GM21367 (cell line): ENCODE measurements around the gene ZYG11B.
"Not testable (repeated sequence)": the region's sequence is repeated elsewhere in the genome, so short reads cannot be mapped to it uniquely, and the experiment has no call there.

Experiments used
- ATAC-seq: cut with Tn5 transposase; IDR thresholded peaks from one replicate; pipeline ENCODE4 v1.9.1; 2021; ENCODE audit not compliant: unreplicated experiment

ZYG11B gene

DNA sequence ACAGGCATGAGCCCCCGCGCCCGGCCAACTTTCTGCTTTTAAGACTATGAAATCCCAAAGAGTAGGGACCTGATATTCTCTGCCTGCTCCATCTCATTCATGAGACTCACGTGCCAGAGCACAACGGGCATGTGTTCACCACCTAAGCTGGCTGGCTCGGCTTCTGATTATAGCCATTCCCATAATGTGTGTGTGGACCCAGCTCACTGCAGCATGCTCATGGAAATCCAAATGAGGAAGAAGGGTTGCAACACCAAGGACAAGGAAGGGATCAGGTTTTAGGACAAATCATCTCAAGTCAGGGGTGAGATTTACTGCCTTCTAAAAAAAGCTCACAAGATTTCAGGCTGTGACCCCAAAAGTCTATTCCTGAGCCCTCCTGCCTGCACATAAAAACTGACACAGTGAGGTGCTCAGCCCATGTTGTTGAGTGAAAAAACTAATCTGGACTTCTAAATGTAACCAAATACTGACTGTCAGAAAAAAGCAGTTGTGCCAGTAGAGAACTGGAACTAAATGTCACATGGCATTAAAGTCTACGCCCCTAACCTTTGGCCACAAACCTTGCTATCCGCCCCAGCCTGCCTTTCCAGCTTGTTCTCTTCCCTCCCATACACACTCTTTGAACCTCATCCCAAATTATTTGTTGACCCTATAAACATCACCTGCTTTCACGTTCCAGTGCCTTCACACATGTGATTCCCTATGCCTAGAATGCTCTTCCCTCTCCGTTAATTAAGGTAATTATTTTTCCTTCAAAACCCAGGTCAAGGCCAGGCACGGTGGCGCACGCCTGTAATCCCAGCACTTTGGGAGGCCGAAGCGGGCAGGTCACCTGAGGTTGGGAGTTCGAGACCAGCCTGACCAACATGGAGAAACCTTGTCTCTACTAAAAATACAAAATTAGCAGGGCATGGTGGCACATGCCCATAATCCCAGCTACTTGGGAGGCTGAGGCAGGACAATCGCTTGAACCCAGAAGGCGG, 19.0 kb upstream of the ZYG11B start:
- no peak for ATAC-seq

DNA sequence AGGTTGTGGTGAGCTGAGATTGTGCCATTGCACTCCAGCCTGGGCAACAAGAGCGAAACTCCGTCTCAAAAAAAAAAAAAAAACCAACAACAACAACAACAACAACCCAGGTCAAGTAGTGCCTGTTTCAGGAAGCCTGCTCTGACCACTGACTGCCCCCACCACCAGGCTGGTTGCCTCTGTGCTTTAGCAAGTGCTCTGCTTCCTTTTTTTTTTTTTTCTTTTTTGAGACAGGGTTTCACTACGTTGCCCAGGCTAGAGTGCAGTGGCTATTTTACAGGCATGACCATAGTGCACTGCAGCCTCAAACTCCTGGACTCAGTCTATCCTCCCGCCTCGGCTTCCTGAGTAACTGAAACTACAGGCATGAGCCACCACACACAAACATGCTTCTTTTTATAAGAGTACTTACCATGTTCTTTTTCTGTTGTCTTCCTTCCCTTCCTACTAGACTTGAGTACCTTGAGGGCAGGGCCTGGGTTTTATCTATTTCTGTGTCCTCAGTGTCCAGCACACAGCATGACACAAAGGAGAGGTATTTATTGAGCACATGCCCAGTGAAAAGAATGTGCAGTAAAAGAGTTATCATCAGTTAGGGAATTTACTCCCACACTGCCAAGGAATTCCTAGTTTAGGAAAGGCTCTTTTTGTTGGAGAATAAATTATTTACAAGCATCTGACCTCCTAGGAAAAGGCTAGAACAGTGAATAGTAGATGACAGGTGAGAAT, 18.2 kb upstream of the ZYG11B start:
- ATAC-seq: no peak

DNA sequence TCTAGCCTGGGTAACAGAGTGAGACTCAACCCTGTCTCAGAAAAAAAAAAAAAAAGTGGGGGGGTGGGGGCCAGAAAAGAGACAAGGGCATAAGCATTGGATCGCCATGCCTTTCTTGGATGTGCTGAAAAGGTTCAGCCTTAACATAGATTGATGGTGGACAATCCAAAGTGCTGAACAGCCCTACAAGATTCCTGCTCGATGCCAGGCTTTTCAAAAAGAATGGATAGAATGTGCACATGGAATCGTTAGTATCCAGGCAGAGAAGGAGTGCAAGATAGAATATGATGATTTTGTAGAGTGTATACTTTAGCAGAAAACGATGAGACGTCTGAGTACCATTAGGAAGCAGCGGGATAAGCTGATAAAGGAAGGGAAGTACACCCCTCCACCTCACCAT, 17.2 kb upstream of the ZYG11B start:
- ATAC-seq: no peak

DNA sequence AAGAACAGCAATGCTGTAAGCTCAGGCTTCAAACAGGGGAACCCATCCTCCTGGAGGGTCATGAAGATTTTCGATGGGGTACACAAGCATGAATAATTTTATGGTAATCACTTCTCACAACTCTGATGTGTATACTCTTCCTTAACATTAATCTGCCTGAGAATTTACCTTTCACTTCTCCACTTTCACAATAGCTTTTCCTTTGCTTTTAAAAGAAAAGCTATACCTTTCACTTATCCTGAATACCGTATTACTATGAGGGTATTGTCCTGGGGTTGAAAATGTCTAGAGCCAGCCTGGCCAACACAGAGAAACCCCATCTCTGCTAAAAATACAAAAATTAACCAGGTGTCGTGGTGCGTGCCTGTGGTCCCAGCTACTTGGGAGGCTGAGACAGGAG, 12.7 kb upstream of the ZYG11B start:
- no peak for ATAC-seq

DNA sequence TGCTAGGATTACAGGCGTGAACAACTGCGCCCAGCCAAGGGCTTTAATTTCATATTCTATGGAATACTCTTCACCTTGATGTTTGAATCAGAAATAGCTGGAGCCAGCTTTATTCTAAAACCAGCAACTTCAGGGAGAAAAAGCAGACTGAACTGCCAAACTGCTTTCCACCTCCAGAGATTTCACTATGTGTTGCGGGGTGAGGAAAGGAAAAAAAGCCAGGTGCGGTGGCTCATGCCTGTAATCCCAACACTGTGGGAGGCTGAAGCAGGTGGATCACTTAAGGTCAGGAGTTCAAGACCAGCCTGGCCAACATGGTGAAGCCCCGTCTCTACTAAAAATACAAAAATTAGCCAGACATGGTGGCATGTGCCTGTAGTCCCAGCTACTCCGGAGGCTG, 11.0 kb upstream of the ZYG11B start:
- not testable (repeated sequence) for ATAC-seq

DNA sequence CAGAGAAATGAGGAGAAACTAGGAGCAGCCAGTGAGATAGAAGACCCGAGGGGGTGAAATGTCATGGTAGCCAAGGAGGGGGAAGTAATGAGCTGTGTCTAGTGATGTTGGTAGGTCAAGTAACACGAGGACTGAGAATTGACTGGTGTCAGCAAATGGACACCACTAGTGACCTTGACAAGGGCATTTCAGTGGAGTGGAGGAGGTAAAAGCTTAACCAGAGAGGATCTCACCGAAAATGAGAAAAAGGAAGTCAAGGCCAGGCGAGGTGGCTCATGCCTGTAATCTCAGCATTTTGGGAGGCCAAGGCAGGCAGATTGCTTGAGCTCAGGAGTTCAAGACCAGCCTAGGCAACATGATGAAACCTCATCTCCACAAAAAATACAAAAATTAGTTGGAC, 3.0 kb upstream of the ZYG11B start:
- ATAC-seq: no peak

DNA sequence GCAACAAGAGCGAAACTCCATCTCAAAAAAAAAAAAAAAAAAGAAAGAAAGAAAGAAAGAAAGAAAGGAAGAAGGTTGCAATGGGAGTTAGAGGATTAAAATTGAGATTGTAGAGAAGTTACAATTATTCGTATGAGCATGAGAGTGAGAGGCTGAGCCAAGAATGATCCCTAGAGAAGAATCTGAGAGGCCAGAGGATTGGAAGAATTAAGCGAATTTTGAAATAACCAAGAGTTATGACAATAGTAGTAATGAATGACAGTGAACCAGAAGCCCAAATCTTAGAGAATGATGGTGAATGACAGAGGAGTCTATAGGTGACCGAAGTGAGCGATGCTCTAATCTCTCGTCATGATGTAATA, 369 bp upstream of the ZYG11B start:
- ATAC-seq: no peak

DNA sequence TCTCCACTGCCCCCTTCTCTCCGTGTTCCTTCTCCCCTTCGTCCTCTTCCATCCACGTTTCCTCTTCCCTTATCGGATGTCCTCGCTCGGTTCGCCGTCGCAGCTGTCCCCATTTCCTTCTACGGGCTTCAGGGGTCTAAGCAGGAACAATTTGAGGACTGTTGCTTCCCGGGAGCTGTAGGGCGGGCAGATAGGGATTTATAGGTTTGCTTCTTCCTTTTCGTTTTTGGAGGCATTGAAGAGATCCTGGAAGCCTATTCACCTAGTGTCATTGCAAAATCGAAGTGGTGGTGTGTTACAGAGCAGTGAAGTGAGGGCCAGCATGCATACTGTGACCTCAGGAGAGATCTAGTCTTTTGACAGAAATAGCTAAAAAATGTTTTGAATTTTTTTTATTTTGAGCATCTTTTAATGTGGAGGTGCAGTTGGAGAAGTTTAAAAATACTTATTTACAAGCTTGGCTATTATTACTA, 897 bp downstream of the ZYG11B start:
- ATAC-seq: no peak

DNA sequence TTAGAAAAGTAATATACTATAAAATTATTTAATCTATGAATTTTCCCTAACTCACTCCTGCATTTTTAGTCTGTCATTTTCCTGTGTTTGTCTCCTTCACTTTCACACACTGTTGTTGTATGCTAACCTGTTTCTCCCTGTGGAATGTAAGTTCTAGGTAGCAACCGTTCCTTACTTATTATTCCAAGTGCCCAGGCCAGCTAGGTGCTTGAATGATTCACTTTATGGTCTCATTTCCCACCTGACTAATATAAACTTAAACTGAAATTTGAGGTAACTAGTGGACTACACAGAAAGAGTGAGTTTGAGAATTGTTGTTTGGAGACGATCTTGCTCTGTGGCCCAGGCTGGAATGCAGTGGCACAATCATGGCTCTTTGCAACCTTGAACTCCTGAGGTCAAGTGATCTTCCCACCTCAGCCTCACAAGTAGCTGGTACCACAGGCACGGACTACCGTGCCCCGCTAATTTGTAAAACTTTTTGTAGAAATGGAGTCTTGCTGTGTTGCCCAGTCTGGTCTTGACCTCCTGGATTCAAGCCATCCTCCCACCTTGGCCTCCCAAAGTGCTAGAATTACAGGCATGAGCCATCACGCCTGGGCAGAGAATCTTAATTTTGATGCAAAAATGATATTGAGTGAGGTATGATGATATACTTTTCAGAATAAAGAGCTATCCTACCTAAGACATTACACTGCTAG, 1.9 kb downstream of the ZYG11B start:
- no peak for ATAC-seq

DNA sequence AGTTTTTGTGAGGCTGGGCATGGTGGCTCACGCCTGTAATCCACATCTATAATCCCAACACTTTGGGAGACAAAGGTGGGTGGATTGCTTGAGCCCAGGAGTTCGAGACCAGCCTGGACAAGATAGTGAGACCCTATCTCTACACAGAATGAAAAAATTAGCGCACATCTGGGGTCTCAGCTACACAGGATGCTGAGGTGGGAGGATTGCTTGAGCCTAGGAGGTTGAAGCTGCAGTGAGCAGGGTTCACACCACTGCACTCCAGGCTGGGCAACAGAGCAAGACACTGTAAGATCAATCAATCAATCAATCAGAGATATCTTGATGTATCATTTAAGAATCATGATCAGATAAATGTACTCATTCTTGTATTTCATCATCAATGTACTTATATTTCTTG, 7.1 kb downstream of the ZYG11B start:
- no peak for ATAC-seq

DNA sequence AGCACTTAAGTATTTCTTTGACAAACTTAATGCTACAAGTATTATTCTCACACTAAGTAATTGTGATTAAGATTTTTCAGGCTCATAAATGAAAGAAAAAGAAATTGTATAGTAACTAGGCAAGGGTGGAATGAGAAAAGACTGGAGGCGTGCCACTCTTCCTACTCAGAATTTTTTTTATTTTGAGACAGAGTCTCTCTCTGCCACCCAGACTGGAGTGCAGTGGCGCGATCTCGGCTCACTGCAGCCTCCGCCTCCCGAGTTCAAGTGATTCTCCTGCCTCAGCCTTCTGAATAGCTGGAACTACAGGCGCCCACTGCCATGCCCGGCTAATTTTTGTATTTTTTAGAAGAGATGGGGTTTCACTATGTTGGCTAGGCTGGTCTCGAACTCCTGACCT, 9.1 kb downstream of the ZYG11B start:
- not testable (repeated sequence) for ATAC-seq

DNA sequence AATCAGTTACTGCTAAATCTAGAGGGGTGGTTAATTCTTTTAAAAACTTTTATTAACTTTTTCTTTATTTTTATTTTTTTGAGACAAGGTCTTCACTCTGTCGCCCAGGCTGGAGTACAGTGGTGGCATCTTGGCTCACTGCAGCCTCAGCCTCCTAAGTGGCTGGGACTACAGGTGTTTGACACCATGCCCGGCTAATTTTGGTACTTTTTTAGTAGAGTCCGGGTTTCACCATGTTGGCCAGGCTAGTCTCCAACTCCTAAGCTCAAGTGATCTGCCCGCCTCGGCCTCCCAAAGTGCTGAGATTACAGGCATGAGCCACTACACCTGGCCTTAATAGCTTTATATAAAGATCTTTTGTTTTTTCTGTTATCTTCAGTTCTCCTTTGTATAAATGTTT, 11.9 kb downstream of the ZYG11B start:
- ATAC-seq: no peak

DNA sequence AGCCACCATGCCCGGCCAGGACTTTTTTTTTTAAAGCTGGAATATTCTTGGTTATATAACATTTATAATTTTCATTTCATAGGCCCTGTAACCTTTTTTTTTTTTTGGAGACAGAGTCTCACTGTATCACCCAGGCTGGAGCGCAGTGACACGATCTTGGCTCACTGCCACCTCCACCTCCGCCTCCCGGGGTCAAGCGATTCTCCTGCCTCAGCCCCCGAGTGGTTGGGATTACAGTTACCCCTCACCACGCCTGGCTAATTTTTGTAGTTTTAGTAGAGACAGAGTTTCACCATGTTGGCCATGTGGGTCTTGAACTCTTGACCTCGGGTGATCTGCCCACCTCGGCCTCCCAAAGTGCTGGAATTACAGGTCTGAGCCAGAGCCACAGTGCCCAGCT, 12.6 kb downstream of the ZYG11B start:
- ATAC-seq: no peak

DNA sequence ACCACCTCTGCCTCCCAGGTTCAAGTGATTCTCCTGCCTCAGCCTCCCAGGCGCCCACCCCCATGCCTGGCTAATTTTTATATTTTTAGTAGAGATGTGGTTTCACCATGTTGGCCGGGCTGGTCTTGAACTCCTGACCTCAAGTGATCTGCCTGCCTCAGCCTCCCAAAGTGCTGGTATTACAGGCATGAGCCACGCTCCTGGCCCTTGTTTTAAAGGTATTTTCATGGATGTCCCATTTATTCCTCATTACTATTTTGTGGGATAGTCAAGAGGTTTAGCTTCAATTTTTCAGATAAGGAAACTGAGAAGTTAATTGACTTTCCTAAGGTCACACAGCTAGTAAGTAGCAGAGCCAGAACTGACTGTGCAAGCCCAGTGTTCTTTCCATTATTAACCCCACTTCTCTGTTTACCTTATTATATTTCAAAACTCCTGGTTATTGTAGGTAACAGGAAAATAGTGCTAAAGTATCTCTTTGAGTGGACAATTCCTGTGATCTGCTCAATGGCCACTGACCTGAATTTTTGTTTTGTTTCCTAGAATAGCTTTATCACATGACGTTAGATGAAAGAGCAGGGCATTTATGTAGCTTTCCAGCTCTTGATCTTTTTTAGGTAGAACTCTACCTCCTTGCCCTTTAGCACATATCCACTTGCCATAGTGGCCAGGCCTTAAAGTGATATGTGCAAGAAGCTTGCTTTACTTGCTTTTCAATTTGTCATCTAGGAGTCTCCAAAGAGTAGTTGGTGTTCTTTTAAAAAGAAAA, 13.6 kb downstream of the ZYG11B start:
- no peak for ATAC-seq

DNA sequence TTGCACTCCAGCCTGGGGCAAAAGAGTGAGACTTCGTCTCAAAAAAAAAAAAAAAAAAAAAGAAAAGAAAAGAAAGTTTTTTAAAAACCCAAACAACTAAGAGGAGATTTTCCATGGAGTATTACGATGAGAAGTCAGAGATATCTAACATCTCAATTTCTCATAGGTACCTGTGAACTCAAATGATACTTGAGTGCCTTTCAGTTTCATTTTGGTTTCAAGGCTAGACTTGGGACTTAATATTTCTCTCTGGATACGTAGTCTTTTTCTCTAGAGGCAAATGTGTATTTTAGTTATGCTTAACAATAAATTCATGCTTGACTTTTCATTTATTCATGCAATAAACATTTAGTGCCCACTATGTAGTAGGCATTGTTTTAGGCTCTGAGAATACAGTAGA, 15.0 kb downstream of the ZYG11B start:
- ATAC-seq: no peak

DNA sequence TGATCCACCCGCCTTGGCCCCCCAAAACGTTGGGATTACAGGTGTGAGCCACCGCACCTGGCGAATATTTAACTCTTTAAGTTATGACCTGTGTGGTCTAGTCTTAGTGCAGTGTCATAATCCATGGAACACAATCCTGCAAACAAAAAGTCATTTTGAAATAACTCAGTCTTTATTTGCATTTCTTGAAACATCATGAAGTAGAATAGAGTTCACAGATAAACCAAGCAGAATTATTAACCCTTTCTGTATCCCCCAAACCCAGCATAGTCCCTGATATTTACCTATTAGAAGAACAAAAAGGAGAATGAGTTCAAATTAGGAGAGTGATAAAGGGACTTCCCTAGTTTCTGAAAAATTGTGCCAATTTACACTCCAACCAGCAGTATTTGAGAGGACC, 19.9 kb downstream of the ZYG11B start:
- ATAC-seq: no peak

DNA sequence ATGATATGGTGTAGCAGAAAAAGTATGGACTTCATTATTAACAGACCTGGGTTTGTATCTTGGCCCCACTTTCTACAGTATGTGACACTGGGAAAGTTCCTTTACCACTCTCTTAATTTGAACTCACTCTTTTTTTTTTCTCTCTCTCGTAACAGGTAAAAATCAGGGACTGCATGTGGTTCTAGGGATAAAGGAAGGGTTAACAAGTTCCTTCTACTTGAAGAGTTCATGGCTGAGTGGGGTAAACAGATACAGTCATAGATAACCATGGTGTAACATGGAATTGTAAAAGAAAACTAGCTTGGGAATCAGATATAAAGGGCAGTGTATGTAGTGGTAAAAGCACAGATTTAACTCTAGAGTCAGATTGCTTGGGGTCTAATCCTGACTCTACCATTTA, 21.2 kb downstream of the ZYG11B start:
- ATAC-seq: no peak

DNA sequence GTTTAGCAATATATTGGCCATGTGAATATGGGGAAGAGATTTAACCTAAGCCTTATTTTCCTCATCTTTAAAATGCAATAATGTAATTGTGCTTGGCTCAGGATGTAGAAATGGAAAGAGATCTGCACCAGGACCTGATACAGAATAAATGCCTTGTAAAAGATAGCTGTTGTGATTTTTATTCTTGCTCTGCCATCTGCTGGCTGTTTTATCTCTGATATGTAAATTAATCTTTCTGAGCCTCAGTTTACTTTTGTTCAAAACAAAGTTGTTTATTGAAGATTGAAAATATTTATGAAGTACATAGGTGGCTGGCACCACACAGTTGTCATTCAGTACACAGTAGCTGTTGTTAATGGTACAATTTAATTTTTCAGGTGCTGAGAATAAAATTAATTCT, 21.9 kb downstream of the ZYG11B start:
- ATAC-seq: no peak

DNA sequence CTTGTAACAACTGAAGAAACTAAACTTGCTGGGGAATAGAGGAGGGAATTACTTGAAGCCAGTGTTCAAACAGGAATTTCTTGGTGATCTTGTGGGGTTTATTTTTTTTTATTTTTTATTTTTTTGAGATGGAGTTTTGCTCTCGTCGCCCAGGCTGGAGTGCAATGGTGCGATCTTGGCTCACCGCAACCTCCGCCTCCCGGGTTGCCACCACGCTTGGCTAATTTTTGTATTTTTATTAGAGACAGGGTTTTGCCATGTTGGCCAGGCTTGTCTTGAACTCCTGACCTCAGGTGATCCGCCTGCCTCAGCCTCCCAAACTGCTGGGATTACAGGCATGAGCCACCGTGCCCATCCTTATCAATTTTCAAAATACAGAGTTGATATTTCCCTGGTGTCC, 23.2 kb downstream of the ZYG11B start:
- not testable (repeated sequence) for ATAC-seq

DNA sequence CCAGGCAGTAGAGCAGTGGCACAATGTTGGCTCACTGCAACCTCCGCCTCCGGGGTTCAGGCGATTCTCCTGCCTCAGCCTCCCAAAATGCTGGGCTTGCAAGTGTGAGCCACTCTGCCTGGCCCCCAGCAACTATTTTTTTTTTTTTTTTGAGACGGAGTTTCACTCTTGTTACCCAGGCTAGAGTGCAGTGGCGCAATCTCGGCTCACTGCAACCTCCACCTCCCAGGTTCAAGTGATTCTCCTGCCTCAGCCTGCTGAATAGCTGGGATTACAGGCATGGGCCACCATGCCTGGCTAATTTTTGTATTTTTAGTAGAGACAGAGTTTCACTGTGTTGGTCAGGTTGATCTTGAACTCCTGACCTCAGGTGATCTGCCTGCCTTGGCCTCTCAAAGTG, 23.9 kb downstream of the ZYG11B start:
- not testable (repeated sequence) for ATAC-seq
